Progenitor cell of endocrine pancreas (in vitro differentiated cells): ENCODE measurements around the gene OR52E2. TPM values are rescaled to one million over a fixed set of nuclear protein-coding genes. Genes with fewer than 3 reads are reported as not detected.

ENCODE experiments used
- DNase-seq: peaks from one replicate; pipeline ENCODE4 v3.0.0; 2021; ENCODE audit warnings: low spot score; ENCODE audit not compliant: unreplicated experiment
- H3K27ac Mint-ChIP-seq: 2 replicates; pipeline ENCODE4 v1.8.0; 2021; ENCODE audit warnings: mild to moderate bottlenecking, moderate library complexity, mixed read lengths
- H3K27me3 Mint-ChIP-seq: 2 replicates; pipeline ENCODE4 v1.8.0; 2021; ENCODE audit warnings: mixed read lengths
- H3K36me3 Mint-ChIP-seq: 2 replicates; pipeline ENCODE4 v1.8.0; 2022; ENCODE audit warnings: mixed read lengths; ENCODE audit not compliant: insufficient read depth
- H3K4me1 Mint-ChIP-seq: 2 replicates; pipeline ENCODE4 v1.8.0; 2021; ENCODE audit warnings: low read depth, mixed read lengths
- H3K4me3 Mint-ChIP-seq: 2 replicates; pipeline ENCODE4 v1.8.0; 2021; ENCODE audit warnings: low read depth, mild to moderate bottlenecking, moderate library complexity, mixed read lengths
- H3K9me3 Mint-ChIP-seq: 2 replicates; pipeline ENCODE4 v1.8.0; 2021; ENCODE audit warnings: low read depth, mixed read lengths
- CTCF ChIP-seq: fragments of 200-600 bp; sonication (generic); IDR thresholded peaks from one replicate; pipeline ENCODE4 v1.5.0; 2021; ENCODE audit warnings: antibody characterized with exemption, mild to moderate bottlenecking; ENCODE audit not compliant: unreplicated experiment
- total RNA-seq: library from RNA; stranded (reverse); gene quantifications from 2 replicates; pipeline ENCODE4 v1.2.1, GENCODE V29; 2021

Gene OR52E2
- total RNA-seq, 1 donor from 2014 or later: not detected

DNA sequence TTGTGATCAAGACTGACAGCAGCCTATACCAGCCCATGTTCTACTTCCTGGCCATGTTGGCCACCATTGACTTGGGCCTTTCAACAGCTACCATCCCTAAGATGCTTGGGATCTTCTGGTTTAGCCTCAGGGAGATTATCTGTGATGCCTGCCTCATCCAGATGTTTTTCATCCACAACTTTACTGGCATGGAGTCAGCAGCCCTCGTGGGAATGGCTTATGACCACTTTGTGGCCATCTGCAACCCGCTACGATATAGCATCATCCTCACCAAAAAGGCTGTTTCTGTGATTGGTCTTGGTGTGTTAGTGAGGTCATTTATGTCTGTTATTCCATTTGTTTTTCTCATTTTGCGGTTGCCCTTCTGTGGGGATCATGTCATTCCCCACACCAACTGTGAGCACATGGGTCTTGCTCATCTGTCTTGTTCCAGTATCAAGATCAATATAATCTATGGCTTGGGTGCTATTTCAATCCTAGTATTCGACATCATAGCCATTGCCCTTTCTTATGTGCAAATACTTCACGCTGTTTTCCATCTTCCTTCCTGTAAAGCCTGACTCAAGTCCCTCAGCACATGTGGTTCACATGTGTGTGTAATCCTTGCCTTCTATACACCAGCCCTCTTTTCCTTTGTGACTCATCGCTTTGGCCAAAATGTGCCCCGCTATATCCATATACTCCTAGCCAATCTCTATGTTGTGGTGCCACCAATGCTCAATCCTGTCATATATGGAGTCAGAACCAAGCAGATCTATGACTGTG, 33.6 kb upstream of the OR52E2 start:
- Mint-ChIP-seq H3K4me3 (no peak overlapping the region), H3K36me3 (no peaks in the 10 kb centered on the region), H3K27me3 (no peaks in the 10 kb centered on the region), H3K9me3 (no peaks in the 10 kb centered on the region), H3K27ac (no peak overlapping the region), H3K4me1 (peaks cover under 1% of the 10 kb centered on the region)
- no peak for DNase-seq
- TF ChIP-seq CTCF: no peak

GRCh38 chr11:5090668-5091067, 31.2 kb upstream of the OR52E2 start:
- no peak overlapping the region for H3K27ac Mint-ChIP-seq
- no peaks in the 10 kb centered on the region for H3K9me3 Mint-ChIP-seq
- no peaks in the 10 kb centered on the region for H3K27me3 Mint-ChIP-seq
- DNase-seq: no peak
- no peak overlapping the region for H3K4me3 Mint-ChIP-seq
- peaks cover 7% of the 10 kb centered on the region for H3K4me1 Mint-ChIP-seq
- TF ChIP-seq CTCF: no peak
- no peaks in the 10 kb centered on the region for H3K36me3 Mint-ChIP-seq

GRCh38 chr11:5088556-5088955, 29.1 kb upstream of the OR52E2 start:
- TF ChIP-seq CTCF: no peak
- H3K36me3 Mint-ChIP-seq: no peaks in the 10 kb centered on the region
- peaks cover 7% of the 10 kb centered on the region for H3K4me1 Mint-ChIP-seq
- no peak for DNase-seq
- H3K27me3 Mint-ChIP-seq: no peaks in the 10 kb centered on the region
- no peak overlapping the region for H3K27ac Mint-ChIP-seq
- H3K4me3 Mint-ChIP-seq: no peak overlapping the region
- H3K9me3 Mint-ChIP-seq: no peaks in the 10 kb centered on the region

DNA sequence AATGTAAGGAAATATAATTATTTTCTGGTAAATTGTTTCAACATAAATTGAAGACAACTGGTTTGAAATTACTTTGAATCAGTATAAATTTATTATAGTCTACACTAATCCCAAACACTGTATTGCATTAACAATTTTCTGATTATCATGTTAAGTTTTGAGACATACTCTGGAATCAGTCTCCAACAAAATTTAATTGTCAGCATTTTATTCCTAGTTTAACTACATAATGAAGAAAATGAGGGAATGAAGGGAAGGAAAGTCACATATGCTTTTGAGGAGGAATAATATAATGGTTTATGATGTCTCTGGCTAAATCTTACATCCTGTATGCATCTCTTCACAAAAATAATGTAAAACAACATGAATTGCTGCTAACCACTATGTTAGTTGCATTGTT, 24.2 kb upstream of the OR52E2 start:
- TF ChIP-seq CTCF: no peak
- H3K4me1 Mint-ChIP-seq: peaks cover 14% of the 10 kb centered on the region

DNA sequence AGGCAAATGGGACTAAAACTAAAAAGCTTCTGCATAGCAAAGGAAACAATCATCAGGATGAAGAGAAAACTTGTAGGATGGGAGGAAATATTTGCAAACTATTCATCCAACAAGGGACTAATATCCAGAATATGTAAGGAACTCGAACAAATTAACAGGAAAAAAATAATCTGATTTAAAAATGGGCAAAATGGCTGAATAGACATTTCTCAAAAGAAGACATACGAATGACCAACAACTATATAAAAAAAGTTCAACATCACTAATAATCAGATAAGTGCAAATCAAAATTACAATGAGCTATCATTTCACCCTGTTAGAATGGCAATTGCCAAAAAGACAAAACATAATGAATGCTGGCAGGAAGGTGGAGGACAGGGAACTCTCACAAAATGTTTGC, 22.0 kb upstream of the OR52E2 start:
- Mint-ChIP-seq H3K4me1 (peaks cover 7% of the 10 kb centered on the region), H3K4me3 (no peak overlapping the region), H3K27ac (no peak overlapping the region), H3K36me3 (no peaks in the 10 kb centered on the region), H3K9me3 (peaks cover 2% of the 10 kb centered on the region), H3K27me3 (no peaks in the 10 kb centered on the region)
- no peak for TF ChIP-seq CTCF
- DNase-seq: no peak

More for the DNA sequence above, 24.2 kb upstream of the OR52E2 start:
- Mint-ChIP-seq H3K27me3 (no peaks in the 10 kb centered on the region), H3K27ac (no peak overlapping the region), H3K9me3 (peaks cover 2% of the 10 kb centered on the region), H3K36me3 (no peaks in the 10 kb centered on the region), H3K4me3 (no peak overlapping the region)
- no peak for DNase-seq
